Progenitor cell of endocrine pancreas (in vitro differentiated cells): ENCODE measurements around the gene CCR4. TPM values are rescaled to one million over a fixed set of nuclear protein-coding genes. Genes with fewer than 3 reads are reported as not detected.
"Not testable (repeated sequence)": the region's sequence is repeated elsewhere in the genome, so short reads cannot be mapped to it uniquely, and the experiment has no call there.

ENCODE experiments used
- DNase-seq: peaks from one replicate; pipeline ENCODE4 v3.0.0; 2021; ENCODE audit warnings: low spot score; ENCODE audit not compliant: unreplicated experiment
- H3K27ac Mint-ChIP-seq: 2 replicates; pipeline ENCODE4 v1.8.0; 2021; ENCODE audit warnings: mild to moderate bottlenecking, moderate library complexity, mixed read lengths
- H3K27me3 Mint-ChIP-seq: 2 replicates; pipeline ENCODE4 v1.8.0; 2021; ENCODE audit warnings: mixed read lengths
- H3K36me3 Mint-ChIP-seq: 2 replicates; pipeline ENCODE4 v1.8.0; 2022; ENCODE audit warnings: mixed read lengths; ENCODE audit not compliant: insufficient read depth
- H3K4me1 Mint-ChIP-seq: 2 replicates; pipeline ENCODE4 v1.8.0; 2021; ENCODE audit warnings: low read depth, mixed read lengths
- H3K4me3 Mint-ChIP-seq: 2 replicates; pipeline ENCODE4 v1.8.0; 2021; ENCODE audit warnings: low read depth, mild to moderate bottlenecking, moderate library complexity, mixed read lengths
- H3K9me3 Mint-ChIP-seq: 2 replicates; pipeline ENCODE4 v1.8.0; 2021; ENCODE audit warnings: low read depth, mixed read lengths
- CTCF ChIP-seq: fragments of 200-600 bp; sonication (generic); IDR thresholded peaks from one replicate; pipeline ENCODE4 v1.5.0; 2021; ENCODE audit warnings: antibody characterized with exemption, mild to moderate bottlenecking; ENCODE audit not compliant: unreplicated experiment
- total RNA-seq: library from RNA; stranded (reverse); gene quantifications from 2 replicates; pipeline ENCODE4 v1.2.1, GENCODE V29; 2021

The CCR4 gene
- total RNA-seq, 1 donor from 2014 or later: not detected

- Mint-ChIP-seq H3K9me3 (no peaks in the 10 kb centered on the region), H3K4me3 (no peak overlapping the region), H3K4me1 (peaks cover 4% of the 10 kb centered on the region), H3K27me3 (peaks cover 3% of the 10 kb centered on the region), H3K27ac (no peak overlapping the region), H3K36me3 (no peaks in the 10 kb centered on the region)
- TF ChIP-seq CTCF: no peak
- no peak for DNase-seq
Observed at GRCh38 chr3:32975891-32976595, 24.6 kb downstream of the CCR4 start.

DNA sequence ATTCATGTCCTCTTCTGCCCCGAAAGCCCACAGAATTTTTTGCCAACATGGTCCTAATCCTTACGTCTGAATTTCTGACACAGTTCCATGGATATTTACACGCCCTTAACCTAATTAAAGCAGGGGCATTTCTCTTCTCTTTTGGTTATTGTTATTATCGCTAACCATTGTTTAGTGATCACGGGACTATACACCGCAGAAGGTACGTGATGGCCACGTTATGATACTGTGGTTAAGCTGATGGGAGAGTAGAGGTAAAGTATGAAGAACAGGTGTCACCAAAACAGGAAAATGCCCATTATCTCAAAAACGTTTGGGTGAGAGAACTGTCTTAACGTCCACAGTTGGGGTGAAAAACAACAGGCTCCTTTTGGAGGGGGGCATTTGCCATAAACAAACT, 26.4 kb downstream of the CCR4 start:
- H3K4me1 Mint-ChIP-seq: no peaks in the 10 kb centered on the region
- no peaks in the 10 kb centered on the region for H3K36me3 Mint-ChIP-seq
- no peaks in the 10 kb centered on the region for H3K27me3 Mint-ChIP-seq
- no peak overlapping the region for H3K27ac Mint-ChIP-seq
- no peak for DNase-seq
- H3K4me3 Mint-ChIP-seq: no peak overlapping the region
- H3K9me3 Mint-ChIP-seq: peaks cover 6% of the 10 kb centered on the region
- TF ChIP-seq CTCF: no peak

- Mint-ChIP-seq H3K27me3 (no peaks in the 10 kb centered on the region), H3K4me1 (no peaks in the 10 kb centered on the region), H3K27ac (no peak overlapping the region), H3K4me3 (no peak overlapping the region), H3K36me3 (peaks cover 2% of the 10 kb centered on the region), H3K9me3 (peaks cover 11% of the 10 kb centered on the region)
- DNase-seq: no peak
- no peak for TF ChIP-seq CTCF
Observed at GRCh38 chr3:32978331-32978730, 26.9 kb downstream of the CCR4 start.

- H3K27me3 Mint-ChIP-seq: no peaks in the 10 kb centered on the region
- H3K27ac Mint-ChIP-seq: no peak overlapping the region
- no peak overlapping the region for H3K4me3 Mint-ChIP-seq
- TF ChIP-seq CTCF: no peak
- peaks cover 2% of the 10 kb centered on the region for H3K36me3 Mint-ChIP-seq
- H3K4me1 Mint-ChIP-seq: no peaks in the 10 kb centered on the region
- DNase-seq: no peak
- peaks cover 11% of the 10 kb centered on the region for H3K9me3 Mint-ChIP-seq
Observed at GRCh38 chr3:32983124-32983523, 31.7 kb downstream of the CCR4 start.

GRCh38 chr3:32984918-32985317, 33.5 kb downstream of the CCR4 start:
- DNase-seq, H3K4me3 Mint-ChIP-seq, H3K27ac Mint-ChIP-seq, H3K27me3 Mint-ChIP-seq, H3K4me1 Mint-ChIP-seq, H3K36me3 Mint-ChIP-seq: not testable (repeated sequence)
- H3K9me3 Mint-ChIP-seq: peaks cover 11% of the 10 kb centered on the region

- no peaks in the 10 kb centered on the region for H3K36me3 Mint-ChIP-seq
- H3K4me3 Mint-ChIP-seq: no peak overlapping the region
- no peak overlapping the region for H3K27ac Mint-ChIP-seq
- H3K27me3 Mint-ChIP-seq: no peaks in the 10 kb centered on the region
- no peak for TF ChIP-seq CTCF
- H3K9me3 Mint-ChIP-seq: no peaks in the 10 kb centered on the region
- H3K4me1 Mint-ChIP-seq: no peaks in the 10 kb centered on the region
- DNase-seq: no peak
Observed at GRCh38 chr3:32989171-32989570, 37.7 kb downstream of the CCR4 start.
